PFSK-1 (cell line): ENCODE measurements around the gene SEC23IP.

Source experiments
- FOXP2 ChIP-seq: optimal IDR thresholded peaks from 2 replicates; pipeline ENCODE3; 2011; ENCODE audit warnings: borderline replicate concordance, control low read depth, inconsistent platforms; ENCODE audit not compliant: insufficient read depth; ENCODE audit errors: extremely low read length, extremely low read depth
- POLR2AphosphoS5 ChIP-seq: IDR thresholded peaks from 2 replicates; pipeline ENCODE4 v1.6.1; 2012; ENCODE audit warnings: low read depth, mild to moderate bottlenecking, control low read depth, low read length, moderate library complexity
- REST ChIP-seq, 2 experiments: IDR thresholded peaks; 2 replicates each; pipeline versions ENCODE4 v1.6.1 to v1.8.0; 2011 to 2012; ENCODE audit warnings: low read depth in 2 of 2, low read length in 2 of 2, control low read depth in 1 of 2, inconsistent platforms in 1 of 2, mild to moderate bottlenecking in 1 of 2, moderate library complexity in 1 of 2; ENCODE audit not compliant: insufficient read depth in 1 of 2
- SIN3A ChIP-seq: IDR thresholded peaks from 2 replicates; pipeline ENCODE4 v1.6.1; 2012; ENCODE audit warnings: mild to moderate bottlenecking, low read length, moderate library complexity, borderline replicate concordance; ENCODE audit not compliant: insufficient read depth

- TF ChIP-seq FOXP2 (no peak), POLR2AphosphoS5 (no peak), SIN3A (no peak), REST (IDR thresholded peaks at IDR 0.05; ENCODE audit: insufficient read depth in 1 of 2, low read depth in 2 of 2, low read length in 2 of 2) (no peak)
These were observed 43.3 kb upstream of the SEC23IP start for GRCh38 chr10:119849031-119849789.
